ENCODE data around the gene SLC45A2. TPM values are rescaled to one million over a fixed set of nuclear protein-coding genes. Genes with fewer than 3 reads are reported as not detected.

The SLC45A2 gene
- total RNA-seq, 1 donor from 2014 or later, result not detected

GRCh38 chr5:34022121-34022705 lies 37.7 kb upstream of the SLC45A2 start:
- H3K4me3 ChIP-seq, result no peak overlapping the region
- no peak for DNase-seq (ENCODE audit: low spot score)
- Mint-ChIP-seq H3K27ac (no peak overlapping the region), H3K4me3 (no peak overlapping the region), H3K36me3 (peaks cover 2% of the 10 kb centered on the region), H3K27me3 (ENCODE audit: insufficient read depth, low read depth) (no peaks in the 10 kb centered on the region), H3K4me1 (no peaks in the 10 kb centered on the region), H3K9me3 (no peaks in the 10 kb centered on the region)
- H3K4me1 ChIP-seq, result no peaks in the 10 kb centered on the region
- H3F3A ChIP-seq (ENCODE audit: low read depth), result no peaks in the 10 kb centered on the region
- H3K9me3 ChIP-seq (ENCODE audit: low read depth), result no peaks in the 10 kb centered on the region
- no peak overlapping the region for H3K9ac ChIP-seq
- no peak overlapping the region for H3K27ac ChIP-seq
- H4K20me1 ChIP-seq (ENCODE audit: low read depth), result no peaks in the 10 kb centered on the region
- TF ChIP-seq EZH2phosphoT487 (IDR thresholded peaks at IDR 0.05) (no peak), CTCF (IDR thresholded peaks at IDR 0.05) (no peak), EZH2 (IDR thresholded peaks at IDR 0.05) (no peak)
- H3K27me3 ChIP-seq, result no peaks in the 10 kb centered on the region
- H3K4me2 ChIP-seq, result no peak overlapping the region
- no peak overlapping the region for H2AFZ ChIP-seq (replicated peaks)
- no peaks in the 10 kb centered on the region for H3K36me3 ChIP-seq
- H3K79me2 ChIP-seq (ENCODE audit: low read depth), result no peaks in the 10 kb centered on the region

DNA sequence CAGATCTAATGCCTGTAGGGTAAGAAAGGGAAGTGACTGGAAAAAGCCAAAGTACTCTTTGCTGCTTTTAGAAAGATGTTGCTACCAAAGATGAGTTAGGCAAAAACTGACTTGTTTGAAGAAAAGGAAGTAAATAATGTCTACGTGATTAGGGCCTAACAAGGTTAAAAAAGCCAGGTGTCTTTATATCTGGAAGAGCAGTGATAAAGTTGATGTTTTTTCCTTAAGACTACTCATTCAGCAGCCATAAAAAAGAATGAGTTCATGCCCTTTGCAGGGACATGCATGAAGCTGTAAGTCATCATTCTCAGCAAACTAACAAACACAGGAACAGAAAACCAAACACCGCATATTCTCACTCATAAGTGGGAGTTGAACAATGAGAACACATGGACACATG lies 36.8 kb upstream of the SLC45A2 start:
- DNase-seq (ENCODE audit: low spot score), result no peak
- H3K9ac ChIP-seq, result no peak overlapping the region
- H3K27me3 ChIP-seq, result no peaks in the 10 kb centered on the region
- H3K36me3 ChIP-seq, result no peaks in the 10 kb centered on the region
- H4K20me1 ChIP-seq (ENCODE audit: low read depth), result no peaks in the 10 kb centered on the region
- Mint-ChIP-seq H3K27me3 (ENCODE audit: insufficient read depth, low read depth) (no peaks in the 10 kb centered on the region), H3K27ac (no peak overlapping the region), H3K9me3 (no peaks in the 10 kb centered on the region), H3K36me3 (peaks cover 2% of the 10 kb centered on the region), H3K4me3 (no peak overlapping the region), H3K4me1 (no peaks in the 10 kb centered on the region)
- no peaks in the 10 kb centered on the region for H3K9me3 ChIP-seq (ENCODE audit: low read depth)
- H3F3A ChIP-seq (ENCODE audit: low read depth), result no peaks in the 10 kb centered on the region
- H3K4me3 ChIP-seq, result no peak overlapping the region
- no peak overlapping the region for H3K27ac ChIP-seq
- H3K79me2 ChIP-seq (ENCODE audit: low read depth), result no peaks in the 10 kb centered on the region
- no peaks in the 10 kb centered on the region for H3K4me1 ChIP-seq
- no peak for TF ChIP-seq EZH2phosphoT487 (IDR thresholded peaks at IDR 0.05)
- TF ChIP-seq CTCF (IDR thresholded peaks at IDR 0.05), result no peak
- no peak for TF ChIP-seq EZH2 (IDR thresholded peaks at IDR 0.05)
- H2AFZ ChIP-seq (replicated peaks), result no peak overlapping the region
- no peak overlapping the region for H3K4me2 ChIP-seq

- Histone ChIP-seq H3K4me1 (no peaks in the 10 kb centered on the region), H3K79me2 (ENCODE audit: low read depth) (no peaks in the 10 kb centered on the region), H3K27ac (no peak overlapping the region), H3K4me2 (no peak overlapping the region), H3K9me3 (ENCODE audit: low read depth) (no peaks in the 10 kb centered on the region), H3K9ac (no peak overlapping the region), H2AFZ (replicated peaks) (no peak overlapping the region), H3K27me3 (no peaks in the 10 kb centered on the region), H4K20me1 (ENCODE audit: low read depth) (no peaks in the 10 kb centered on the region), H3F3A (ENCODE audit: low read depth) (no peaks in the 10 kb centered on the region), H3K4me3 (no peak overlapping the region), H3K36me3 (no peaks in the 10 kb centered on the region)
- no peaks in the 10 kb centered on the region for H3K27me3 Mint-ChIP-seq (ENCODE audit: insufficient read depth, low read depth)
- TF ChIP-seq EZH2 (IDR thresholded peaks at IDR 0.05) (no peak), CTCF (IDR thresholded peaks at IDR 0.05) (no peak), EZH2phosphoT487 (IDR thresholded peaks at IDR 0.05) (no peak)
- no peaks in the 10 kb centered on the region for H3K9me3 Mint-ChIP-seq
- DNase-seq (ENCODE audit: low spot score), result no peak
- H3K27ac Mint-ChIP-seq, result no peak overlapping the region
- H3K4me1 Mint-ChIP-seq, result no peaks in the 10 kb centered on the region
- no peaks in the 10 kb centered on the region for H3K36me3 Mint-ChIP-seq
- H3K4me3 Mint-ChIP-seq, result no peak overlapping the region
Observed at GRCh38 chr5:34020726-34021125, 36.2 kb upstream of the SLC45A2 start.
